Nephron progenitor cell (in vitro differentiated cells): ENCODE measurements around the gene ABHD2.
A peak's percentile ranks its signal among the peaks of the same experiment; 100 is the strongest.

Experiments used
- DNase-seq: peaks from one replicate; pipeline ENCODE4 v3.0.0; 2021
- H3K27ac Mint-ChIP-seq: 2 replicates; pipeline ENCODE4 v1.8.0; 2021; ENCODE audit warnings: mild to moderate bottlenecking, moderate library complexity, mixed read lengths
- H3K27me3 Mint-ChIP-seq: 2 replicates; pipeline ENCODE4 v1.8.0; 2021; ENCODE audit warnings: mild to moderate bottlenecking, low read depth, mixed read lengths; ENCODE audit not compliant: poor library complexity
- H3K36me3 Mint-ChIP-seq: 2 replicates; pipeline ENCODE4 v1.8.0; 2021; ENCODE audit warnings: low read depth, mixed read lengths
- H3K4me1 Mint-ChIP-seq: 2 replicates; pipeline ENCODE4 v1.8.0; 2021; ENCODE audit warnings: mixed read lengths
- H3K4me3 Mint-ChIP-seq: 2 replicates; pipeline ENCODE4 v1.8.0; 2021; ENCODE audit warnings: mild to moderate bottlenecking, moderate library complexity, mixed read lengths
- H3K9me3 Mint-ChIP-seq: 2 replicates; pipeline ENCODE4 v1.8.0; 2021; ENCODE audit warnings: mild to moderate bottlenecking, moderate library complexity, mixed read lengths
- CTCF ChIP-seq: fragments of 200-600 bp; sonication (generic); IDR thresholded peaks from 2 replicates; pipeline ENCODE4 v1.5.0; 2021; ENCODE audit warnings: antibody characterized with exemption

Gene ABHD2

GRCh38 chr15:89192136-89192535 lies 103.9 kb downstream of the ABHD2 start:
- Mint-ChIP-seq H3K27ac (no peak overlapping the region), H3K27me3 (no peaks in the 10 kb centered on the region), H3K4me3 (no peak overlapping the region), H3K9me3 (no peaks in the 10 kb centered on the region), H3K4me1 (peaks cover 22% of the 10 kb centered on the region), H3K36me3 (peaks cover 50% of the 10 kb centered on the region)
- DNase-seq, result no peak
- TF ChIP-seq CTCF, result no peak

- Mint-ChIP-seq H3K4me3 (no peak overlapping the region), H3K9me3 (no peaks in the 10 kb centered on the region), H3K36me3 (peaks cover 50% of the 10 kb centered on the region), H3K27ac (no peak overlapping the region), H3K27me3 (no peaks in the 10 kb centered on the region), H3K4me1 (peaks cover 24% of the 10 kb centered on the region)
- TF ChIP-seq CTCF, result no peak
- DNase-seq, result no peak
These were observed 104.5 kb downstream of the ABHD2 start for GRCh38 chr15:89192766-89193165.

GRCh38 chr15:89194608-89195007 lies 106.4 kb downstream of the ABHD2 start:
- no peak for DNase-seq
- H3K4me1 Mint-ChIP-seq, result peaks cover 37% of the 10 kb centered on the region
- no peak overlapping the region for H3K4me3 Mint-ChIP-seq
- no peak overlapping the region for H3K27ac Mint-ChIP-seq
- no peaks in the 10 kb centered on the region for H3K27me3 Mint-ChIP-seq
- H3K36me3 Mint-ChIP-seq, result peaks cover 37% of the 10 kb centered on the region
- no peak for TF ChIP-seq CTCF
- no peaks in the 10 kb centered on the region for H3K9me3 Mint-ChIP-seq

- H3K36me3 Mint-ChIP-seq, result peaks cover 31% of the 10 kb centered on the region
- H3K4me1 Mint-ChIP-seq, result peaks cover 46% of the 10 kb centered on the region
- DNase-seq, result no peak
- no peaks in the 10 kb centered on the region for H3K9me3 Mint-ChIP-seq
- H3K27ac Mint-ChIP-seq, result no peak overlapping the region
- TF ChIP-seq CTCF, result no peak
- H3K4me3 Mint-ChIP-seq, result no peak overlapping the region
- no peaks in the 10 kb centered on the region for H3K27me3 Mint-ChIP-seq
These were observed 107.6 kb downstream of the ABHD2 start for GRCh38 chr15:89195836-89196235.

- peaks cover 48% of the 10 kb centered on the region for H3K4me1 Mint-ChIP-seq
- H3K4me3 Mint-ChIP-seq, result no peak overlapping the region
- no peaks in the 10 kb centered on the region for H3K27me3 Mint-ChIP-seq
- H3K36me3 Mint-ChIP-seq, result peaks cover 31% of the 10 kb centered on the region
- no peak for DNase-seq
- no peaks in the 10 kb centered on the region for H3K9me3 Mint-ChIP-seq
- no peak overlapping the region for H3K27ac Mint-ChIP-seq
- TF ChIP-seq CTCF, result no peak
These were observed 108.0 kb downstream of the ABHD2 start for GRCh38 chr15:89196241-89196640.

GRCh38 chr15:89196994-89197393 lies 108.7 kb downstream of the ABHD2 start:
- Mint-ChIP-seq H3K4me3 (no peak overlapping the region), H3K4me1 (peaks cover 46% of the 10 kb centered on the region), H3K9me3 (no peaks in the 10 kb centered on the region), H3K36me3 (peaks cover 30% of the 10 kb centered on the region), H3K27ac (peak overlapping the region; percentile 3), H3K27me3 (no peaks in the 10 kb centered on the region)
- no peak for TF ChIP-seq CTCF
- no peak for DNase-seq
